ENCODE results near the gene CPLX3.

CPLX3 gene, protein sequence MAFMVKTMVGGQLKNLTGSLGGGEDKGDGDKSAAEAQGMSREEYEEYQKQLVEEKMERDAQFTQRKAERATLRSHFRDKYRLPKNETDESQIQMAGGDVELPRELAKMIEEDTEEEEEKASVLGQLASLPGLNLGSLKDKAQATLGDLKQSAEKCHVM

DNA sequence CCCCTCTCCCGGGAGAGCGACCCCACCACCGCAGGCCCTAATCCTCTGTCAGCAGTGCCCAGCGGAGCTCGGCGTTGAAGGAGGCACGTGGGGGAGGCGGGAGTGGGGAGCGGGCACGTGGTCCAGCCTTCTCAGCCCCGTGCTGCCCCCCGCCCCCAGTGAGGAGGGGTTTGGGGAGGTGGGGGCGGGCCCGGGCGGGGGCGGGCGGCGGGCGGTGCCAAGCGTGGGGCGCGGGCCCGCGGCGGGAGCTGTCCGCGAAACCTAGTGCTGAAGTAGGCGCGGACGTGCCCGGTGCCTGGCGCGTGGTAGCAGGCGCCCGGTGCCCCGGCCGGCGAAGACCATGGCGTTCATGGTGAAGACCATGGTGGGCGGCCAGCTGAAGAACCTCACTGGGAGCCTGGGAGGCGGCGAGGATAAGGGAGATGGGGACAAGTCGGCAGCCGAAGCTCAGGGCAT, at the start of gene CPLX3:
TSS of gene CPLX3 (plus strand) at position 264 of the 456 bp plus-strand sequence. CDS start at position 341, 77 bp downstream.
- Histone ChIP-seq H3K4me1 (ENCODE audit: insufficient read depth, insufficient read length) (peaks cover 7% of the 10 kb centered on the region), H3K9me3 (ENCODE audit: insufficient read depth, low read length) (no peaks in the 10 kb centered on the region), H3K4me3 (ENCODE audit: insufficient read length, low read depth) (no peak within 1 kb of the TSS), H3K9ac (ENCODE audit: insufficient read length, low read depth) (no peak within 1 kb of the TSS), H3K36me3 (ENCODE audit: insufficient read depth, insufficient read length, low read length) (no peaks in the 10 kb centered on the region), H3K27me3 (ENCODE audit: insufficient read depth, insufficient read length) (peaks cover 48% of the 10 kb centered on the region)
- TF ChIP-seq SUZ12 (IDR thresholded peaks at IDR 0.05; ENCODE audit: extremely low read depth, insufficient read depth, insufficient read length), result no peak
- TF ChIP-seq YY1 (IDR thresholded peaks at IDR 0.05; ENCODE audit: insufficient read depth, insufficient read length), result no peak
- no peak for TF ChIP-seq ZNF274 (IDR thresholded peaks at IDR 0.05; ENCODE audit: low read depth, low read length)
- no peak for DNase-seq (ENCODE audit: low read depth, low spot score)

DNA sequence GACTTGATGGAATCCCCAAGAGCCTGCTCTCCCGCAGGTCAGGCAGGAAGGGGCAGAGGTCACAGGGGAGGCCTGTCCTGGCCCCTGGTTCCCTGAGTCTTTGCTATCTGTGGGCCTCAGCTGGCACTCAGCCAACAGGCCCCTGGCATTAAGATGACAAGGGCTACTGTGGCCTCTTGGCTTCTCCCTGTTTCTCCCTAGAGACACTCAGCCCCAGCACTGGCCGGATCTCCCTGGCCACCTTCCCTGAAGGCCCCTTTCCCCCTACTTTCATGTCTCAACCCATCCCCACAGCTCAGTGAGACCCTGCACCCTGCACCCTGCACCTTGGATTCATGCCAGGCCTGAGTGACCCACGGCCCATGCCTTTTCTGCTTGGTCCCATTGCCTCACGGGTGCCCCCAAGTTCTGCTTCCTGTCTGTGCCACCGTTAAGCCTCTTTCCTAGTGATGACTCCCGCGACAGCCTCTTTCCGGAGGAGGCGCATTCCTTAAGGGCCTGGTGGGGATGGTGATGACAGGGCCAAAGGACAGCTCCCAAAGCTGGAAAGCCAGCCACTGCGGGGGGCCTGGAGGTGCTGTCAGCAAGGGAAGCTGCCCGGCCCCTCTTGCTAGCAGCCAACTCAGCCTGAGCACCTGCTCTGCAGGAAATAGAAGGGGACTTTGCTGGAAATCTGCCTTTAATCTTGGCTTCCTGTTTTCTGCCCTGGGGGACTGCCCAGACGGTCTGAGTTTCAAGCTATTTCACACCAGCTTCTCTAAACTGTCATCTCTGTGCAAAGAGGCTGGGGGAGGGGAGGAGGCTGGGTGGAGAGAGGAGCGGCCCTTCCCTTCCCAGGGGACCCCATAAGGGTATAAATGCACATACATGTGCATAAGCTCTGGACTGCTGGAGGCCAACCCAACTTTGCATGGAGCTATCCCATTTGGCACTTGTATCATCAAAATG, 49.3 kb upstream of the CPLX3 start:
- Histone ChIP-seq H3K9me3 (ENCODE audit: insufficient read depth, low read length) (no peaks in the 10 kb centered on the region), H3K4me1 (ENCODE audit: insufficient read depth, insufficient read length) (peaks cover 35% of the 10 kb centered on the region), H3K9ac (ENCODE audit: insufficient read length, low read depth) (peak overlapping the region; percentile 18), H3K27me3 (ENCODE audit: insufficient read depth, insufficient read length) (peaks cover 10% of the 10 kb centered on the region), H3K36me3 (ENCODE audit: insufficient read depth, insufficient read length, low read length) (no peaks in the 10 kb centered on the region), H3K4me3 (ENCODE audit: insufficient read length, low read depth) (no peak overlapping the region)
- no peak for DNase-seq (ENCODE audit: low read depth, low spot score)
- no peak for TF ChIP-seq YY1 (IDR thresholded peaks at IDR 0.05; ENCODE audit: insufficient read depth, insufficient read length)
- TF ChIP-seq ZNF274 (IDR thresholded peaks at IDR 0.05; ENCODE audit: low read depth, low read length), result no peak
- no peak for TF ChIP-seq SUZ12 (IDR thresholded peaks at IDR 0.05; ENCODE audit: extremely low read depth, insufficient read depth, insufficient read length)

DNA sequence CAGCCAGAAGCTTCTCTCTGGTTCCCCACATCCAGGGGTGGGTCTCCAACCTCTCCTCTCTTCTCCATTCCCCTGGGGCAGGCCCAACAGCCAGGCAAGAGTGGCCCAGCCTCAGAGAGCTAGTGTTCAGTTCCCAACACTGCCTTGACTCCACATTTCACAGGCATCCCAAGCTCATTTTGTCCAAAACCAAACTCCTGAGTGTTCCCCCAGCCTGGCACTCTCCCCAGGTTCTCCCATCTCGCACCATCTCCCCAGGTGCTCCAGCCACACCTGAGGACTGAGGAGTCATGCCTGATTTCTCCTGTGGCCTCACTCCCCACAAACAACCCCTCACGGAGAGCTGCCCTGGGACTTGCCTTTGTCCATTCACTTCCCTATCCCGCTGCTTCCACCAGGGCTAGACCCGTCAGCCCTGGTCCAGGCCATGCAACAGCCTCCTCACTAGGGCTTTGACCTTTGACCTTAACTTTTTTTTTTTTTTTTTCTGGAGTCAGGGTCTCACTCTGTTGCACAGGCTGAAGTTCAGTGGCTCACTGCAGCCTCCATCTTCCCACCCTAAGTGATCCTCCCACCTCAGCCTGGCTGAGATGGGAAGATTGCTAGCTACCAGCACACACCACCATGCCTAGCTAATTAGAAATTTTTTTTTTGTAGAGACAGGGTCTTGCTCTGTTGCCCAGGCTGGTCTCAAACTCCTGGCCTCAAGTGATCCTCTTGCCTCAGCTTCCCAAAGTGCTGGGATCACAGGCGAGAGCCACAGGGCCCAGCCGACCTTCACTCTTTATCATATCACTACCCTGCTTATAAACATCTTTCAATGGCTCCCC, 48.4 kb upstream of the CPLX3 start:
- TF ChIP-seq SUZ12 (IDR thresholded peaks at IDR 0.05; ENCODE audit: extremely low read depth, insufficient read depth, insufficient read length) (no peak), YY1 (IDR thresholded peaks at IDR 0.05; ENCODE audit: insufficient read depth, insufficient read length) (no peak), ZNF274 (IDR thresholded peaks at IDR 0.05; ENCODE audit: low read depth, low read length) (no peak)
- no peaks in the 10 kb centered on the region for H3K36me3 ChIP-seq (ENCODE audit: insufficient read depth, insufficient read length, low read length)
- peaks cover 10% of the 10 kb centered on the region for H3K27me3 ChIP-seq (ENCODE audit: insufficient read depth, insufficient read length)
- peaks cover 32% of the 10 kb centered on the region for H3K4me1 ChIP-seq (ENCODE audit: insufficient read depth, insufficient read length)
- no peak overlapping the region for H3K4me3 ChIP-seq (ENCODE audit: insufficient read length, low read depth)
- H3K9me3 ChIP-seq (ENCODE audit: insufficient read depth, low read length), result no peaks in the 10 kb centered on the region
- H3K9ac ChIP-seq (ENCODE audit: insufficient read length, low read depth), result peak overlapping the region; percentile 11
- DNase-seq (ENCODE audit: low read depth, low spot score), result no peak

DNA sequence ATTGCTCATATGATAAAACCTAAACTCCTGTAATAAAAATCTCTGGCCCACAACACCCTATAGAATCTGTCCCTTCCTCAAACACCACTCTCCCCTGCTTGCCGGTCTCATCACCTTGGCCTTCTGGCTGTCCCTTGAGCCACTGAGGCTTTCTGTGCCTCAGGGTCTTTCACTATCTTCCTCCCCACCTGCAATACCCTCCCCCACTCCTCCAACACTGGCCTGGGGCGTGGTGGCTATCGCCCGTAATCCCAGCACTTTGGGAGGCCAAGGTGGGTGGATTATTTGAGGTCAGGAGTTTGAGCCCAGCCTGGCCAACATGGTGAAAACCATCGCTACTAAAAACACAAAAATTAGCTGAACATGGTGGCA, 47.8 kb upstream of the CPLX3 start:
- Histone ChIP-seq H3K9me3 (ENCODE audit: insufficient read depth, low read length) (no peaks in the 10 kb centered on the region), H3K4me3 (ENCODE audit: insufficient read length, low read depth) (no peak overlapping the region), H3K36me3 (ENCODE audit: insufficient read depth, insufficient read length, low read length) (peaks cover 1% of the 10 kb centered on the region), H3K4me1 (ENCODE audit: insufficient read depth, insufficient read length) (peaks cover 29% of the 10 kb centered on the region), H3K27me3 (ENCODE audit: insufficient read depth, insufficient read length) (peaks cover 10% of the 10 kb centered on the region), H3K9ac (ENCODE audit: insufficient read length, low read depth) (no peak overlapping the region)
- no peak for DNase-seq (ENCODE audit: low read depth, low spot score)
- TF ChIP-seq SUZ12 (IDR thresholded peaks at IDR 0.05; ENCODE audit: extremely low read depth, insufficient read depth, insufficient read length), result no peak
- no peak for TF ChIP-seq YY1 (IDR thresholded peaks at IDR 0.05; ENCODE audit: insufficient read depth, insufficient read length)
- no peak for TF ChIP-seq ZNF274 (IDR thresholded peaks at IDR 0.05; ENCODE audit: low read depth, low read length)

- no peak for DNase-seq (ENCODE audit: low read depth, low spot score)
- H3K4me1 ChIP-seq (ENCODE audit: insufficient read depth, insufficient read length), result peaks cover 33% of the 10 kb centered on the region
- TF ChIP-seq SUZ12 (IDR thresholded peaks at IDR 0.05; ENCODE audit: extremely low read depth, insufficient read depth, insufficient read length), result no peak
- no peak overlapping the region for H3K4me3 ChIP-seq (ENCODE audit: insufficient read length, low read depth)
- H3K9me3 ChIP-seq (ENCODE audit: insufficient read depth, low read length), result no peaks in the 10 kb centered on the region
- peaks cover 10% of the 10 kb centered on the region for H3K27me3 ChIP-seq (ENCODE audit: insufficient read depth, insufficient read length)
- no peak overlapping the region for H3K9ac ChIP-seq (ENCODE audit: insufficient read length, low read depth)
- peaks cover 6% of the 10 kb centered on the region for H3K36me3 ChIP-seq (ENCODE audit: insufficient read depth, insufficient read length, low read length)
These were observed 47.2 kb upstream of the CPLX3 start for GRCh38 chr15:74779162-74779648.

DNA sequence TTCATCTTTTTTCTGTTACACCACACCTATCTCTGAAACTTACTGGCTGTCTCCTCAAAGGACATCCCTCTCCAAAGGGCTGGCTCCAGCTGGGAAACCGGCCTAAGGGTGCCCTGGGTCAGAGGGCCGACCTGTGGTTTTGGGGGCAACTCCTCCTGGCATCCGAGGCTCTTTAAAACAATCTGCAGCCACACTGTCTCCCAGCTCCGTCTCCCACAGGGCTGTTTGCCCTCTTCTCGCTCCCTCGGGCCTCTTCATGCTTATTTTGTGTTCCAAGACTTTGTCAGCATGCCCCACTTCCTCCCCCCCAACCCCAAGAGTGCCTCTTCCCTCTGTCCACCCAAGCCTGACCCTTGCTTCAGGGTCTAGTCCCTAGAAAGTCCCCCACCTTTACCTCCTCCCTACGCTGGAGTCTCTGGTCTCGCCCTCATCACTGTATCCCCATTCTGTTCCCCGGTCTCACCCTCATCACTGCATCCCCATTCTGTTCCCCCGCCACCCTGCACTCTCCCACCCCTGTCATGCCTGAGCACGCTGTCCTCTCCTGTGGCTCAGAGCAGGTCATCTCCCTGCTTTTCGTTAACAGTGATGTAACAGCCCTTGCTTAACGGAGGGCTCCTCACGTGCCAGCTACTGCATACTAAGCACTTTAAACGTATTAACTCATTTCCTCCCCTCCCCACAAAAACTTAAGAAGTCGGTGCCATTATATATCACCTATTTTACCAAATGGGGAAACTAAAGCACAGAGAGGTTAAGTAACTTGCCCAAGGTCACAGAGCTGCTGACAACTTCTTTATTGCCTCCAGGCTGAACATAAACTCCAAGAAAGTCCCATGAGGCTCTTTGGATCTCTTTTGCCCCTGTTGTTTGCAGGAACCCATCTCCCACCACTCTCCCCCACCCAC, 45.6 kb upstream of the CPLX3 start:
- H3K9ac ChIP-seq (ENCODE audit: insufficient read length, low read depth), result peak overlapping the region; percentile 67
- H3K4me3 ChIP-seq (ENCODE audit: insufficient read length, low read depth), result peak overlapping the region; percentile 73
- H3K9me3 ChIP-seq (ENCODE audit: insufficient read depth, low read length), result no peaks in the 10 kb centered on the region
- H3K27me3 ChIP-seq (ENCODE audit: insufficient read depth, insufficient read length), result peaks cover 10% of the 10 kb centered on the region
- H3K4me1 ChIP-seq (ENCODE audit: insufficient read depth, insufficient read length), result peaks cover 30% of the 10 kb centered on the region
- TF ChIP-seq YY1 (IDR thresholded peaks at IDR 0.05; ENCODE audit: insufficient read depth, insufficient read length) (no peak), ZNF274 (IDR thresholded peaks at IDR 0.05; ENCODE audit: low read depth, low read length) (no peak), SUZ12 (IDR thresholded peaks at IDR 0.05; ENCODE audit: extremely low read depth, insufficient read depth, insufficient read length) (no peak)
- no peak for DNase-seq (ENCODE audit: low read depth, low spot score)
- H3K36me3 ChIP-seq (ENCODE audit: insufficient read depth, insufficient read length, low read length), result peaks cover 21% of the 10 kb centered on the region

All from NT2/D1 (cell line).